Stromal cell of bone marrow (primary cell): ENCODE data around the gene JMJD7.

ENCODE experiments used
- DNase-seq: peaks from one replicate; pipeline ENCODE4 v3.0.0-alpha.2; 2012; ENCODE audit warnings: low read depth

JMJD7 gene

DNA sequence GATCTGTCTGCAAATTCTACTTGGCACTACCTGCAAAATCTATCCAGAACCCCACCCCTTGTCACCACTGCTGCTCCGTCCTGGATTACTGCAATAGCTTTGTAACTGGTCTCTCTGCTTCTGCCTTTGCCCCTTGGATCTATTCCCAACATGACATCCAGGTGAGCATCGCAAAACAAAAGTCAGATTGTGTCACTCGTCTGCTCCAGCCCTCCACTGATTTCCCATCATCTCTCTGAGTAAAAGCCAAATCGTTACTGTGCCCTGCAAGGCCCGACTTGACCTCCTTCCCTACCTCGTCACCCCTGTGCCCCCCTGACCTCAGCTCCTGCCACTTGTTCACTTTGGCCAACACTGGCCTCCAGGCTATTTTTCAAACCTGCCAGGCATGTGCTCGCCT, 56.6 kb downstream of the JMJD7 start:
- DNase-seq: no peak

DNA sequence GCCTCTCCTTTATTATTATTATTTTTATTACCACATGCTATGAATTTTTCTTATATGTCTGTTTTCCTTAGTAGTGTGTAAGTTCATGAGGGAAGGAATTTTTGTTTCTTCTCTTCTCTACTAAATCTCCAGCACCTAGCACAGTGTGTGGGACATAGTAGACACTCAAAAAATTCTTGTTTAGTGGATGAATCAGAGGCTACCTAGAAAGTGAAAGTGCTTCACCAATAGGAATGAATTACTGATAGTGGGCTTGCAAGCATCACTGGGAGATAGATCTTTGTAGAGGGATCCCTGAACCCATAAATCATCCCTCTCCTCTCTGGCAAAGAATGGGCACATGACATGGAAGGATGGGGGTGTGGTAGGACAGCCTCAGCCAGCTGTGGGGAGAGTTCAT, 57.4 kb downstream of the JMJD7 start:
- no peak for DNase-seq

DNA sequence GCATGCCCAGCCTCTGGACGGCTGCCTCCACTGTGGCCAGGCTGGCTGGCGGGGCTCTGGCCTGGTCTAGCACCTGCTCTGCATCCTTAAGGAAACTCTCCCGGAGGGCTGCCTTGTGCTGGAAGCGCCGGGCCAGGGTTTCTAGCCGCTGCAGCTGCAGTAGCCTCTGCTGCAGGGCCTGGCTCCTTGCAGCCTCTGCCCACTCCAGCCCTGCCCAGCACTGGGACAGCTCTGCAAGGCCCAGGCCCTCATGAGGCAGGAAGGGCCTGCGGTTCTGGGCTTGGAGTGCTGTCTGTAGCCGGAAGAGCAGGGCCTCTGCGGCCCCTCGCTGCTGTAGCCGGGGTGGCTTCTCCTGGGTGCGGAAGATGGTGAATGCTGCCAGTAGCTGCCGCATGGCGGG, 57.9 kb downstream of the JMJD7 start:
- no peak for DNase-seq

DNA sequence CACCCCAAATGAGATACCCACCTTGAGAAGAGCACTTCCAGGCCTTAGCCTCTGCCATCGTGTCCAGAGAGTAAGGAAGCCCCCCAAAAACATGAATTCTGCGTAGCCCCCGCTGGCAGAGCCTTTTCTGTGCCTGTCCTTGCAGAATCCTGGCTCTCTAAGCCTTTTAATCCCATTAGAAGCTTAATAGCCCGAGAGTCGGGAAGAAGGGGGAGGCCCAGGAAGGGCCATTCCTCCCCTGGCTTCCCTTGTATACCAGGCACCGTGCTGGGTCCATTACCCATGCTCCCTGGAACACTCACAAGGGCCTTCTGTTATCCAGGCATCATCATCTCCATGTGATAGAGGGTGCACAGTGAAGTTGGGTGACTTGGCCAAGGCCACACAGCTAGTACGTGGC, 58.8 kb downstream of the JMJD7 start:
- DNase-seq: no peak

GRCh38 chr15:41887161-41887560, 59.3 kb downstream of the JMJD7 start:
- DNase-seq: no peak
